Fibroblast of pulmonary artery (primary cell): ENCODE results near the gene OPN5.

Experiments
- DNase-seq: peaks from one replicate; pipeline ENCODE4 v3.0.0-alpha.2; 2010; ENCODE audit warnings: low read depth
- H3K4me3 ChIP-seq: replicated peaks from 2 replicates; pipeline ENCODE4 v1.5.1; 2011; ENCODE audit warnings: low read depth, mild to moderate bottlenecking, control low read depth, low read length, moderate library complexity
- CTCF ChIP-seq: IDR thresholded peaks from 2 replicates; pipeline ENCODE4 v1.5.1; 2011; ENCODE audit warnings: mild to moderate bottlenecking, control low read depth, low read length, inconsistent platforms; ENCODE audit errors: missing control alignments

The OPN5 gene

GRCh38 chr6:47875593-47875992, 93.8 kb downstream of the OPN5 start:
- H3K4me3 ChIP-seq = no peak overlapping the region
- DNase-seq = no peak
- no peak for TF ChIP-seq CTCF
